HG02642 (cell line): ENCODE measurements around the gene HDAC4.

Experiments used
- ATAC-seq: cut with Tn5 transposase; IDR thresholded peaks from one replicate; pipeline ENCODE4 v1.9.1; 2021; ENCODE audit warnings: mild to moderate bottlenecking; ENCODE audit not compliant: unreplicated experiment, poor library complexity

HDAC4 gene

GRCh38 chr2:239120664-239121063 lies 280.2 kb downstream of the HDAC4 start:
- no peak for ATAC-seq

- no peak for ATAC-seq
These were observed 281.3 kb downstream of the HDAC4 start for GRCh38 chr2:239119346-239120126.

GRCh38 chr2:239118675-239119211 lies 282.1 kb downstream of the HDAC4 start:
- ATAC-seq, result no peak

- no peak for ATAC-seq
These were observed 282.6 kb downstream of the HDAC4 start for GRCh38 chr2:239118264-239118663.

GRCh38 chr2:239117831-239118230 lies 283.0 kb downstream of the HDAC4 start:
- ATAC-seq, result no peak

- ATAC-seq, result no peak
These were observed 284.2 kb downstream of the HDAC4 start for GRCh38 chr2:239116456-239117246.

- ATAC-seq, result no peak
These were observed 285.2 kb downstream of the HDAC4 start for GRCh38 chr2:239115616-239116015.

- ATAC-seq, result no peak
These were observed 286.1 kb downstream of the HDAC4 start for GRCh38 chr2:239114616-239115265.

- ATAC-seq, result no peak
These were observed 286.7 kb downstream of the HDAC4 start for GRCh38 chr2:239114119-239114581.

GRCh38 chr2:239113615-239114014 lies 287.2 kb downstream of the HDAC4 start:
- ATAC-seq, result no peak

GRCh38 chr2:239113171-239113570 lies 287.6 kb downstream of the HDAC4 start:
- no peak for ATAC-seq

- ATAC-seq, result no peak
These were observed 288.6 kb downstream of the HDAC4 start for GRCh38 chr2:239112127-239112774.

- ATAC-seq, result no peak
These were observed 289.3 kb downstream of the HDAC4 start for GRCh38 chr2:239111401-239112100.

- no peak for ATAC-seq
These were observed 290.2 kb downstream of the HDAC4 start for GRCh38 chr2:239110595-239111048.

GRCh38 chr2:239109928-239110545 lies 290.8 kb downstream of the HDAC4 start:
- ATAC-seq, result no peak

- no peak for ATAC-seq
These were observed 291.5 kb downstream of the HDAC4 start for GRCh38 chr2:239109041-239109927.

- ATAC-seq, result no peak
These were observed 292.4 kb downstream of the HDAC4 start for GRCh38 chr2:239108459-239108858.

- ATAC-seq, result no peak
These were observed 292.9 kb downstream of the HDAC4 start for GRCh38 chr2:239107936-239108335.
